IPS DF 4.7 (cell line): ENCODE data around the gene KCNQ5.

Experiments
- DNase-seq: peaks from one replicate; pipeline ENCODE4 v3.0.0-alpha.2; 2013; ENCODE audit warnings: low spot score; ENCODE audit errors: extremely low read depth

KCNQ5 gene

GRCh38 chr6:72836971-72837370 lies 215.1 kb downstream of the KCNQ5 start:
- DNase-seq = no peak

GRCh38 chr6:72841195-72841594 lies 219.3 kb downstream of the KCNQ5 start:
- no peak for DNase-seq

- DNase-seq = no peak
Observed at GRCh38 chr6:72842140-72842539, 220.3 kb downstream of the KCNQ5 start.

GRCh38 chr6:72844614-72845013 lies 222.8 kb downstream of the KCNQ5 start:
- no peak for DNase-seq

- no peak for DNase-seq
Observed at GRCh38 chr6:72849346-72849745, 227.5 kb downstream of the KCNQ5 start.

GRCh38 chr6:72850040-72850439 lies 228.2 kb downstream of the KCNQ5 start:
- DNase-seq = no peak

GRCh38 chr6:72850469-72850868 lies 228.6 kb downstream of the KCNQ5 start:
- DNase-seq = no peak

- no peak for DNase-seq
Observed at GRCh38 chr6:72855471-72855870, 233.6 kb downstream of the KCNQ5 start.

- DNase-seq = no peak
Observed at GRCh38 chr6:72856801-72857200, 234.9 kb downstream of the KCNQ5 start.

- no peak for DNase-seq
Observed at GRCh38 chr6:72857791-72858585, 236.1 kb downstream of the KCNQ5 start.

- DNase-seq = no peak
Observed at GRCh38 chr6:72861059-72861458, 239.2 kb downstream of the KCNQ5 start.

GRCh38 chr6:72861935-72862432 lies 240.1 kb downstream of the KCNQ5 start:
- no peak for DNase-seq

- DNase-seq = no peak
Observed at GRCh38 chr6:72863131-72863530, 241.3 kb downstream of the KCNQ5 start.

GRCh38 chr6:72864236-72864635 lies 242.4 kb downstream of the KCNQ5 start:
- no peak for DNase-seq

- DNase-seq = no peak
Observed at GRCh38 chr6:72864799-72865198, 242.9 kb downstream of the KCNQ5 start.

- DNase-seq = no peak
Observed at GRCh38 chr6:72865467-72865866, 243.6 kb downstream of the KCNQ5 start.

GRCh38 chr6:72869621-72870020 lies 247.8 kb downstream of the KCNQ5 start:
- no peak for DNase-seq

- DNase-seq = no peak
Observed at GRCh38 chr6:72873433-72873832, 251.6 kb downstream of the KCNQ5 start.

- DNase-seq = no peak
Observed at GRCh38 chr6:72876256-72876655, 254.4 kb downstream of the KCNQ5 start.

GRCh38 chr6:72886170-72886569 lies 264.3 kb downstream of the KCNQ5 start:
- no peak for DNase-seq

GRCh38 chr6:72890233-72890632 lies 268.4 kb downstream of the KCNQ5 start:
- DNase-seq = no peak

GRCh38 chr6:72890671-72891070 lies 268.8 kb downstream of the KCNQ5 start:
- DNase-seq = no peak

- DNase-seq = no peak
Observed at GRCh38 chr6:72892901-72893300, 271.0 kb downstream of the KCNQ5 start.
